Ishikawa (cell line): ENCODE results near the gene DNAH6.

Experiments
- CEBPB ChIP-seq: IDR thresholded peaks from 2 replicates; pipeline ENCODE4 v1.6.1; 2012
- CREB1 ChIP-seq: IDR thresholded peaks from 2 replicates; pipeline ENCODE4 v1.6.1; 2012; ENCODE audit warnings: low read depth
- EGR1 ChIP-seq: IDR thresholded peaks from 2 replicates; pipeline ENCODE4 v1.6.1; 2012
- EP300 ChIP-seq: IDR thresholded peaks from 2 replicates; pipeline ENCODE4 v1.6.1; 2012; ENCODE audit warnings: borderline replicate concordance
- FOXM1 ChIP-seq: IDR thresholded peaks from 2 replicates; pipeline ENCODE4 v1.6.1; 2012; ENCODE audit warnings: low read depth, borderline replicate concordance
- NFIC ChIP-seq: IDR thresholded peaks from 2 replicates; pipeline ENCODE4 v1.6.1; 2012
- RAD21 ChIP-seq: IDR thresholded peaks from 2 replicates; pipeline ENCODE4 v1.6.1; 2012; ENCODE audit warnings: low read depth
- TAF1 ChIP-seq: IDR thresholded peaks from 2 replicates; pipeline ENCODE4 v1.6.1; 2012; ENCODE audit warnings: low read depth, mild to moderate bottlenecking
- TCF12 ChIP-seq: IDR thresholded peaks from 2 replicates; pipeline ENCODE4 v1.6.1; 2012; ENCODE audit warnings: low read depth
- TEAD4 ChIP-seq: IDR thresholded peaks from 2 replicates; pipeline ENCODE4 v1.6.1; 2012
- YY1 ChIP-seq: IDR thresholded peaks from 2 replicates; pipeline ENCODE4 v1.6.1; 2012; ENCODE audit warnings: low read depth
- ZBTB7A ChIP-seq: IDR thresholded peaks from 2 replicates; pipeline ENCODE4 v1.6.1; 2012; ENCODE audit warnings: low read depth
- TF ChIP-seq, protein P1 (sequence below): IDR thresholded peaks from 2 replicates; pipeline ENCODE4 v1.6.1; 2012
- TF ChIP-seq, protein P2 (sequence below): IDR thresholded peaks from 2 replicates; pipeline ENCODE4 v1.6.1; 2012; ENCODE audit warnings: low read depth, mild to moderate bottlenecking
- TF ChIP-seq, protein P3 (sequence below): IDR thresholded peaks from 2 replicates; pipeline ENCODE4 v1.6.1; 2012

DNAH6 gene

DNA sequence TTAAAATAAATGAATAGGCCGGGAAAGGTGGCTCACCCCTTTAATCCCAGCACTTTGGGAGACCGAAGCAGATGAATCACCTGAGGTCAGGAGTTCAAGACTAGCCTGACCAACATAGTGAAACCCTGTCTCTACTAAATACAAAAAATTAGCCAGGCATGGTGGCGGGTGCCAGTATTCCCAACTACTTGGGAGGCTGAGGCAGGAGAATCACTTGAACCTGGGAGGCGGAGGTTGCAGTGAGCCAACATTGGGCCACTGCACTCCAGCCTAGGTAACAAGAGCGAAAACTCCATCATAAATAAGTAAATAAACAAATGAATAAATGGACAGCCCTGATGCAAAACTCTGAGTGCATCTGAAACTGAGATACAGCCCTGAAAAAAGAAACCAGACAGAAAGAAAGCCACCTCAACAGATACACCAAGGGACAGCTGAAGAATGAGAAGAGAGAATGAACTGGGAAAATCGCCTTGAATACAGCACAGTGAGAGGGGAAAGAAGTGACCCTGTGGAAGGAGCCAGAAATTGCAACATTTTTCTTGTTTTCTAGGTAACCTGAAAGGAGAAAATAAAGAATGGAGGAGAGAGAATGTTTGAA, 300.2 kb downstream of the DNAH6 start:
- TF ChIP-seq, protein P1, sequence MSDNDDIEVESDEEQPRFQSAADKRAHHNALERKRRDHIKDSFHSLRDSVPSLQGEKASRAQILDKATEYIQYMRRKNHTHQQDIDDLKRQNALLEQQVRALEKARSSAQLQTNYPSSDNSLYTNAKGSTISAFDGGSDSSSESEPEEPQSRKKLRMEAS, result no peak
- TF ChIP-seq, protein P2, sequence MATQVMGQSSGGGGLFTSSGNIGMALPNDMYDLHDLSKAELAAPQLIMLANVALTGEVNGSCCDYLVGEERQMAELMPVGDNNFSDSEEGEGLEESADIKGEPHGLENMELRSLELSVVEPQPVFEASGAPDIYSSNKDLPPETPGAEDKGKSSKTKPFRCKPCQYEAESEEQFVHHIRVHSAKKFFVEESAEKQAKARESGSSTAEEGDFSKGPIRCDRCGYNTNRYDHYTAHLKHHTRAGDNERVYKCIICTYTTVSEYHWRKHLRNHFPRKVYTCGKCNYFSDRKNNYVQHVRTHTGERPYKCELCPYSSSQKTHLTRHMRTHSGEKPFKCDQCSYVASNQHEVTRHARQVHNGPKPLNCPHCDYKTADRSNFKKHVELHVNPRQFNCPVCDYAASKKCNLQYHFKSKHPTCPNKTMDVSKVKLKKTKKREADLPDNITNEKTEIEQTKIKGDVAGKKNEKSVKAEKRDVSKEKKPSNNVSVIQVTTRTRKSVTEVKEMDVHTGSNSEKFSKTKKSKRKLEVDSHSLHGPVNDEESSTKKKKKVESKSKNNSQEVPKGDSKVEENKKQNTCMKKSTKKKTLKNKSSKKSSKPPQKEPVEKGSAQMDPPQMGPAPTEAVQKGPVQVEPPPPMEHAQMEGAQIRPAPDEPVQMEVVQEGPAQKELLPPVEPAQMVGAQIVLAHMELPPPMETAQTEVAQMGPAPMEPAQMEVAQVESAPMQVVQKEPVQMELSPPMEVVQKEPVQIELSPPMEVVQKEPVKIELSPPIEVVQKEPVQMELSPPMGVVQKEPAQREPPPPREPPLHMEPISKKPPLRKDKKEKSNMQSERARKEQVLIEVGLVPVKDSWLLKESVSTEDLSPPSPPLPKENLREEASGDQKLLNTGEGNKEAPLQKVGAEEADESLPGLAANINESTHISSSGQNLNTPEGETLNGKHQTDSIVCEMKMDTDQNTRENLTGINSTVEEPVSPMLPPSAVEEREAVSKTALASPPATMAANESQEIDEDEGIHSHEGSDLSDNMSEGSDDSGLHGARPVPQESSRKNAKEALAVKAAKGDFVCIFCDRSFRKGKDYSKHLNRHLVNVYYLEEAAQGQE, result no peak
- no peak for TF ChIP-seq CREB1
- no peak for TF ChIP-seq TCF12
- no peak for TF ChIP-seq FOXM1
- TF ChIP-seq EGR1, result no peak
- no peak for TF ChIP-seq CEBPB
- no peak for TF ChIP-seq RAD21
- TF ChIP-seq YY1, result no peak
- TF ChIP-seq, protein P3, sequence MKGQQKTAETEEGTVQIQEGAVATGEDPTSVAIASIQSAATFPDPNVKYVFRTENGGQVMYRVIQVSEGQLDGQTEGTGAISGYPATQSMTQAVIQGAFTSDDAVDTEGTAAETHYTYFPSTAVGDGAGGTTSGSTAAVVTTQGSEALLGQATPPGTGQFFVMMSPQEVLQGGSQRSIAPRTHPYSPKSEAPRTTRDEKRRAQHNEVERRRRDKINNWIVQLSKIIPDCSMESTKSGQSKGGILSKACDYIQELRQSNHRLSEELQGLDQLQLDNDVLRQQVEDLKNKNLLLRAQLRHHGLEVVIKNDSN, result no peak
- TF ChIP-seq NFIC, result no peak
- TF ChIP-seq ZBTB7A, result no peak
- TF ChIP-seq TAF1, result no peak
- no peak for TF ChIP-seq EP300
- TF ChIP-seq TEAD4, result no peak

DNA sequence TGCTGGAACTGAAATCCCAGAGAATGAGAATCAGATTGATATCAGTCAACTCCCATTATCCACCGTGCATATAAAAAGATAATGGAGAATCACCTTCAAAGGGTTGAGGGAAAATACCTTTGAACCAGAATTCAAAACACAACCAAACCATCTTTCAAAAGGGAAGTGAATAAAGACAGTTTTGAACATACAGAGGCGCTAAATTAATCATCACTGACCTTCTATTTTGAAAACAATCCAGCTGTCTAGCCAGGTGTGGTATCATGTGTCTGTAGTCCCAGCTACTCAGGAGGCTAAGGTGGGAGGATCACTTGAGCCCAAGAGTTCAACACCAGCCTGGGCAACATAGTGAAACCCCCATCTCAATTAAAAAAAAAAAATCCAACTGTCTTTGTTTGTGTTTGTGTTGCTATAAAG, 300.9 kb downstream of the DNAH6 start:
- TF ChIP-seq, protein P3, result no peak
- TF ChIP-seq CREB1, result no peak
- TF ChIP-seq, protein P2, result no peak
- TF ChIP-seq YY1, result no peak
- no peak for TF ChIP-seq EGR1
- no peak for TF ChIP-seq FOXM1
- TF ChIP-seq, protein P1, result no peak
- no peak for TF ChIP-seq CEBPB
- no peak for TF ChIP-seq NFIC

DNA sequence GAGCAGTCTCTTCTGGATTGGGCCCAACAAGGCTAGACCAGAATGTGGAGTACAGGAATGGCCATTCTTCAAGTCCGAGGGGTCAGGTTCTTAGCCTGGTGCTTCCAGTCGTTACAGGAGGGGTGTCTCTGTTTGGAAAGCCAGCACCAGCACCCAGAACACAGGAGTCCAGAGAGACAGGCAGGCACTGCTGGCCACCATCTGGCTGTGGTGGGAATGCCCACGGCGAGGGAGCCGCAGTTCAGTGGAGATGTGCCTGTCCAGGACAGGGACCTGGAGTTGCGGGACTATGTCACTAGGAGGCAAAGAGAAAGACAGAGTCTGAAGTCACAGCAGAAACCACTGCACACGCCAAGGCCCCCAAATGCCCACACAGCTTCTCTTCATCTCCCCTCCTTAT, 305.5 kb downstream of the DNAH6 start:
- TF ChIP-seq TEAD4 (no peak), EGR1 (no peak), TAF1 (no peak), EP300 (no peak), TCF12 (no peak), FOXM1 (no peak), ZBTB7A (no peak), CEBPB (no peak), NFIC (no peak), RAD21 (no peak), CREB1 (no peak), YY1 (no peak)
- TF ChIP-seq, protein P3, result no peak
- TF ChIP-seq, protein P1, result no peak
- TF ChIP-seq, protein P2, result no peak

DNA sequence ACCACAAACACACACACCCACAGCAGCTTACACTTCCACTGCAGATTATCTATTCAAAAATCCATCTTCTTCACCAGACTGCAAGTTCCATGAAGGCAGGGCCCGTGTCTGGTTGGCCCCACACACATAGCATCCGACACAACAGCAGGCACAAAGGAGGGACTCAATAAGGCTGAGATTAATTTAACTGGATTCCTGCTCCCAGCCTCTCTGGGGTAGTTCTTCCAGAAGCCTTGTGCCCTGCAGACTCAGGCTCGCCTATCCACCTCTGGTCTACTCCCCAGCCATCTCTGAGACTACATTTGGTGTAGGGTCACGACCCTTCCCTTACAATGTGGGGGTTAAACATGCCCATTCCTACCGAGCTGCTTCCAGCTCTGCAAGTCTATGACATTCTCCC, 306.9 kb downstream of the DNAH6 start:
- TF ChIP-seq, protein P1, result no peak
- TF ChIP-seq CEBPB (no peak), TEAD4 (no peak), CREB1 (no peak), TCF12 (no peak)
